Neuronal stem cell (in vitro differentiated cells): ENCODE results near the gene DDX46.

Experiments
- DNase-seq: peaks from one replicate; pipeline ENCODE4 v3.0.0-alpha.2; 2013; ENCODE audit warnings: low spot score
- H2AFZ ChIP-seq: one replicate; pipeline ENCODE4 v1.6.1; 2013; ENCODE audit warnings: mild to moderate bottlenecking, low read length, inconsistent platforms
- H2AK5ac ChIP-seq: 2 replicates; pipeline ENCODE4 v1.6.1; 2013; ENCODE audit warnings: low read depth, mild to moderate bottlenecking, inconsistent platforms, low read length, moderate library complexity, mixed read lengths
- H2BK120ac ChIP-seq: 2 replicates; pipeline ENCODE4 v1.6.1; 2013; ENCODE audit warnings: low read depth, mild to moderate bottlenecking, inconsistent platforms, low read length, moderate library complexity, mixed read lengths
- H2BK12ac ChIP-seq: one replicate; pipeline ENCODE4 v1.6.1; 2013; ENCODE audit warnings: low read length, inconsistent platforms
- H2BK15ac ChIP-seq: 2 replicates; pipeline ENCODE4 v1.6.1; 2013; ENCODE audit warnings: mild to moderate bottlenecking, low read length, inconsistent platforms, mixed read lengths
- H2BK5ac ChIP-seq: one replicate; pipeline ENCODE4 v1.6.1; 2013; ENCODE audit warnings: inconsistent platforms, mild to moderate bottlenecking, low read length, moderate library complexity
- H3K14ac ChIP-seq: one replicate; pipeline ENCODE4 v1.6.1; 2013; ENCODE audit warnings: low read length, inconsistent platforms
- H3K18ac ChIP-seq: 2 replicates; pipeline ENCODE4 v1.6.1; 2013; ENCODE audit warnings: low read length, inconsistent platforms
- H3K23ac ChIP-seq: 2 replicates; pipeline ENCODE4 v1.6.1; 2013; ENCODE audit warnings: low read depth, mild to moderate bottlenecking, mixed read lengths, low read length, inconsistent platforms; ENCODE audit not compliant: poor library complexity
- H3K27ac ChIP-seq: replicated peaks from 3 replicates; pipeline ENCODE4 v1.5.1; 2013; ENCODE audit warnings: low read length, inconsistent platforms
- H3K27me3 ChIP-seq, 3 experiments: 2 replicates each; pipeline ENCODE4 v1.6.1; 2013; ENCODE audit warnings: low read length in 3 of 3, mild to moderate bottlenecking in 2 of 3, inconsistent platforms in 1 of 3, low read depth in 1 of 3, mixed read lengths in 1 of 3, moderate library complexity in 1 of 3; ENCODE audit not compliant: control insufficient read depth in 3 of 3, insufficient read depth in 3 of 3
- H3K36me3 ChIP-seq, 2 donors: replicated peaks in 1 of 2; 2 replicates each; pipeline ENCODE4 v1.6.1; 2013; ENCODE audit warnings: low read length in 2 of 2; ENCODE audit not compliant: control insufficient read depth in 2 of 2, insufficient read depth in 2 of 2
- H3K4ac ChIP-seq: 2 replicates; pipeline ENCODE4 v1.6.1; 2013; ENCODE audit warnings: inconsistent platforms, mild to moderate bottlenecking, low read length, moderate library complexity
- H3K4me1 ChIP-seq, 2 donors: 1 replicate in 1 of 2; 2 replicates in 1 of 2; pipeline ENCODE4 v1.6.1; 2013; ENCODE audit warnings: low read length in 2 of 2, low read depth in 1 of 2; ENCODE audit not compliant: control insufficient read depth in 2 of 2, insufficient read depth in 1 of 2
- H3K4me2 ChIP-seq: one replicate; pipeline ENCODE4 v1.6.1; 2013; ENCODE audit warnings: mild to moderate bottlenecking, low read length, inconsistent platforms; ENCODE audit not compliant: insufficient read depth, poor library complexity, severe bottlenecking
- H3K4me3 ChIP-seq, 2 donors: 2 replicates each; pipeline ENCODE4 v1.5.1; 2013; ENCODE audit warnings: low read length in 2 of 2, mild to moderate bottlenecking in 2 of 2, inconsistent platforms in 1 of 2, moderate library complexity in 1 of 2
- H3K79me1 ChIP-seq: one replicate; pipeline ENCODE4 v1.6.1; 2013; ENCODE audit warnings: low read depth, mild to moderate bottlenecking, inconsistent platforms, low read length, moderate library complexity
- H3K9ac ChIP-seq: one replicate; pipeline ENCODE4 v1.6.1; 2013; ENCODE audit warnings: mild to moderate bottlenecking, low read depth, low read length, inconsistent platforms; ENCODE audit not compliant: poor library complexity
- H3K9me3 ChIP-seq, 2 donors: replicated peaks in 1 of 2; 2 replicates each; pipeline versions ENCODE3 to v1.6.1; 2013; ENCODE audit warnings: low read length in 2 of 2, mild to moderate bottlenecking in 2 of 2, inconsistent platforms in 1 of 2, low read depth in 1 of 2, mixed read lengths in 1 of 2, moderate library complexity in 1 of 2; ENCODE audit not compliant: control insufficient read depth in 2 of 2, insufficient read depth in 1 of 2
- H4K8ac ChIP-seq: one replicate; pipeline ENCODE4 v1.6.1; 2013; ENCODE audit warnings: low read depth, mild to moderate bottlenecking, inconsistent platforms, low read length, moderate library complexity
- H4K91ac ChIP-seq: one replicate; pipeline ENCODE4 v1.6.1; 2013; ENCODE audit warnings: low read length, low read depth, mild to moderate bottlenecking, inconsistent platforms; ENCODE audit not compliant: poor library complexity
- WGBS, 2 donors: extraction: QIAGEN DNeasy Blood & Tissue Kit; methylation state at CpG; one replicate each; pipeline ENCODE4 v1.1.7; 2013; ENCODE audit warnings: missing lambda C conversion rate in 2 of 2, mixed read lengths in 1 of 2; ENCODE audit not compliant: insufficient read length in 2 of 2, insufficient replicate concordance in 1 of 2; ENCODE audit errors: extremely low coverage in 2 of 2; 5-methylcytosine and 5-hydroxymethylcytosine counted together

The DDX46 gene

DNA sequence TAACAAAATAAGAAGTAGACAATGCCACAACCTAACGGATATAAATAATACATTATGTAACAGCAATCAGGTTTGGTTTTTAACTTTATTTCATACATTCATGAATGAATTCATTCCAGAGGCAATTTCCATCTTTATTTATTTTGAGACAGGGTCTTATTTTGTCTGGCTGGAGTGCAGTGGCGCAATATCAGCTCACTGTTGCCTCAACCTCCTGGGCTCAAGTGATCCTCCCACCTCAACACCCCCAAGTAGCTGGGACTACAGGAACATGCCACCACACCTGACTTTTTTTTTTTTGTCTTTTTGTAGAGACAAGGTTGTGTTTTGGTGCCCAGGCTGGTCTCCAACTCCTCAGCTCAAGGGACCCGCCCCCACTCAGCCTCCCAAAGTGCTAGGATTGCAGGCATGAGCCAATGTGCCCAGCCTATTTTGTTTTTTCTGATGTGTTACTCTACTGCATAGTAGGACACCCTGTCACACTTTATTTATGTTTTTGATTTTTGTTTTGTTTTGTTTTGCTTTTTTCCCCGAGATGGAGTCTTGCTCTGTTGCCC, 60.9 kb downstream of the DDX46 start:
- Histone ChIP-seq H3K18ac (no peak overlapping the region), H3K14ac (no peak overlapping the region), H3K36me3 (peaks cover 20 to 95% of the 10 kb centered on the region in 2 donors), H4K8ac (no peak overlapping the region), H3K4me3 (no peak overlapping the region), H3K4ac (no peak overlapping the region), H3K27ac (no peak overlapping the region), H3K27me3 (no peaks in the 10 kb centered on the region), H2BK120ac (no peak overlapping the region), H2BK15ac (no peak overlapping the region), H3K9me3 (no peaks in the 10 kb centered on the region), H2AFZ (no peak overlapping the region), H3K79me1 (no peaks in the 10 kb centered on the region), H3K23ac (no peak overlapping the region), H3K4me1 (no peaks in the 10 kb centered on the region), H4K91ac (no peak overlapping the region), H3K9ac (no peak overlapping the region), H2BK12ac (no peak overlapping the region), H2BK5ac (no peak overlapping the region), H2AK5ac (no peak overlapping the region), H3K4me2 (no peak overlapping the region)
- DNase-seq, result no peak
- WGBS, 2 donors, result no CpG with 5 or more reads among the region's 4 CpGs

- H2BK12ac ChIP-seq, result no peak overlapping the region
- H3K36me3 ChIP-seq, result peaks cover 15 to 96% of the 10 kb centered on the region in 2 donors
- no peak overlapping the region for H3K27ac ChIP-seq
- no peak overlapping the region for H3K4me3 ChIP-seq
- no peak overlapping the region for H3K14ac ChIP-seq
- H3K9ac ChIP-seq, result no peak overlapping the region
- no peaks in the 10 kb centered on the region for H3K4me1 ChIP-seq
- no peak overlapping the region for H4K91ac ChIP-seq
- WGBS, 2 donors, result no CpG with 5 or more reads among the region's 7 CpGs
- no peak overlapping the region for H3K23ac ChIP-seq
- H3K18ac ChIP-seq, result no peak overlapping the region
- H2BK120ac ChIP-seq, result no peak overlapping the region
- no peak overlapping the region for H4K8ac ChIP-seq
- no peaks in the 10 kb centered on the region for H3K79me1 ChIP-seq
- no peak overlapping the region for H2BK5ac ChIP-seq
- H2BK15ac ChIP-seq, result no peak overlapping the region
- no peak overlapping the region for H2AFZ ChIP-seq
- no peak overlapping the region for H3K4ac ChIP-seq
- H3K9me3 ChIP-seq, result no peaks in the 10 kb centered on the region
- no peak for DNase-seq
- H3K4me2 ChIP-seq, result no peak overlapping the region
- H3K27me3 ChIP-seq, result no peaks in the 10 kb centered on the region
- H2AK5ac ChIP-seq, result no peak overlapping the region
Measured at GRCh38 chr5:134821841-134822240, 63.3 kb downstream of the DDX46 start.

DNA sequence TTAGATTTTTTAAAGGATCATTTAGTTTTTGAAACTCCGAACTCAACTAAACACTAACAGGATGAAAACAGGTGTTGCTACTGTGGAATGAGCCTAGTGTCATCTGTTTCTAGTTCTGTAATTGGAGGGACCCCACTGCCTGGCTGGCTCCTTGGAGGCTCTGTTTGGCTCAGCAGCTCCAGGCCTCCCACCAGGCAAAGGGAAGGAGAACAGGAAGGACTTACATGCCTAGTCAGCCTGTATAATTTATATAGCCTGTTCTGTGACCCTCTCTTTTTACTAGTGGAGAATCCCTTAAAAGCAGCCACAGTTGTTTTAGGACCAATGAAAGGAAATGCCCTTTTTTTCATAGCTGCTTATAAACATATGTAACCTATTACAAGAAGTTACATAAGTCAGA, 66.1 kb downstream of the DDX46 start:
- H2AFZ ChIP-seq, result no peak overlapping the region

DNA sequence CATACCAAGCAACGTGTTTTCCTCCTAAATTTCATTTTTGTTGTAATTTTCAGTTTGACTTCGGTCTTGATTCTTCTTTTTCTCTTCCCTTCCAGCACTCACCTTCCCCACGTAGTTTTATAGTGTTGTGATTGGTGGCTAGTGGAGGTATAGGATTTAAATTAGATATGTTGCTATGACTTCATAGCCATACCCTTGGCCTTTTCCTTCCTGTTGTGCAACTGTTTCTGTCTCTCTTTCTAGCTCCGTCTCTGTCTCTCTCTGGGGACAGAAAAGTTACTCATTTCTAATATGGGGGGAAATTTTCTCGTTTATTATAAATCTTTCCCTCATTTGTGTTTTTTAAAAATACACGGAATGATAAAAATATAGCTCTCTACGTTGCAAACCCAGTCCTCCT, 66.6 kb downstream of the DDX46 start:
- H3K23ac ChIP-seq, result no peak overlapping the region
- no peak overlapping the region for H2AFZ ChIP-seq
- no peak overlapping the region for H2BK120ac ChIP-seq
- no peak overlapping the region for H3K18ac ChIP-seq
- H3K4me1 ChIP-seq, result no peaks in the 10 kb centered on the region
- no peak overlapping the region for H3K4me2 ChIP-seq
- peaks cover 11 to 97% of the 10 kb centered on the region in 2 donors for H3K36me3 ChIP-seq
- H2AK5ac ChIP-seq, result no peak overlapping the region
- no peak overlapping the region for H2BK5ac ChIP-seq
- no peaks in the 10 kb centered on the region for H3K9me3 ChIP-seq
- H3K4me3 ChIP-seq, result no peak overlapping the region
- H2BK12ac ChIP-seq, result no peak overlapping the region
- no peak overlapping the region for H3K27ac ChIP-seq
- H3K4ac ChIP-seq, result no peak overlapping the region
- WGBS, 2 donors, result no CpG with 5 or more reads among the region's 7 CpGs
- no peaks in the 10 kb centered on the region for H3K79me1 ChIP-seq
- no peak overlapping the region for H4K8ac ChIP-seq
- no peak overlapping the region for H3K14ac ChIP-seq
- H3K9ac ChIP-seq, result no peak overlapping the region
- no peak for DNase-seq
- no peaks in the 10 kb centered on the region for H3K27me3 ChIP-seq
- no peak overlapping the region for H2BK15ac ChIP-seq
- H4K91ac ChIP-seq, result no peak overlapping the region

More for the DNA sequence above, 66.1 kb downstream of the DDX46 start:
- no CpG with 5 or more reads among the region's 1 CpG for WGBS, 2 donors
- no peak for DNase-seq
- Histone ChIP-seq H4K8ac (no peak overlapping the region), H3K9me3 (no peaks in the 10 kb centered on the region), H2BK15ac (no peak overlapping the region), H2BK12ac (no peak overlapping the region), H3K4me1 (no peaks in the 10 kb centered on the region), H3K4me3 (no peak overlapping the region), H3K27ac (no peak overlapping the region), H3K23ac (no peak overlapping the region), H3K9ac (no peak overlapping the region), H3K4ac (no peak overlapping the region), H4K91ac (no peak overlapping the region), H3K4me2 (no peak overlapping the region), H3K79me1 (no peaks in the 10 kb centered on the region), H3K18ac (no peak overlapping the region), H2BK5ac (no peak overlapping the region), H3K36me3 (peaks cover 12 to 97% of the 10 kb centered on the region in 2 donors), H2AK5ac (no peak overlapping the region), H3K14ac (no peak overlapping the region), H2BK120ac (no peak overlapping the region), H3K27me3 (no peaks in the 10 kb centered on the region)
